GM12878 (cell line): ENCODE results near the gene IL32. TPM values are rescaled to one million over a fixed set of nuclear protein-coding genes. Genes with fewer than 3 reads are reported as not detected.

Experiments
- ATAC-seq: fragments of 200-7000 bp; cut with Tn5 transposase; 3 replicates; pipeline ENCODE4 v1.9.1; 2020; ENCODE audit warnings: mild to moderate bottlenecking, moderate library complexity
- BruUV-seq: library from RNA; stranded (reverse); fragments of 400-500 nt; replicated peaks from 2 replicates; lab custom pipeline; 2021; lab: Mats Ljungman, UMichigan
- CTCF ChIA-PET: fragments of 300-600 bp; sonication (Branson Sonifier 250); formaldehyde crosslinking; extraction: SDS; loops from one replicate; lab custom pipeline; 2021; ENCODE audit warnings: inconsistent platforms; lab: Yijun Ruan, JAX
- POLR2A ChIA-PET: fragments of 350-600 bp; formaldehyde crosslinking; extraction: SDS; loops from one replicate; lab custom pipeline; 2021; ENCODE audit warnings: inconsistent platforms; lab: Charles Lee
- RAD21 ChIA-PET: fragments of 300-600 bp; sonication (Branson Sonifier 250); formaldehyde crosslinking; loops from one replicate; lab custom pipeline; 2023; ENCODE audit warnings: antibody characterized with exemption; ENCODE audit not compliant: unreplicated experiment; lab: Charles Lee
- SMC1A ChIA-PET: fragments of 300-600 bp; sonication (Branson Sonifier 250); formaldehyde crosslinking; loops from one replicate; lab custom pipeline; 2023; ENCODE audit not compliant: unreplicated experiment, uncharacterized antibody; lab: Charles Lee
- DNase-seq: peaks from one replicate; pipeline ENCODE4 v3.0.0-alpha.2; 2011; ENCODE audit warnings: low read depth, low spot score
- FAIRE-seq: peaks from 3 replicates; lab custom pipeline; 2011; peaks lifted over from hg19 to GRCh38; lab: Jason Lieb, UNC
- H2AFZ ChIP-seq: 2 replicates; pipeline ENCODE4 v1.6.0; 2011; ENCODE audit warnings: low read depth, low read length, control low read depth; ENCODE audit not compliant: control insufficient read depth
- H3K27ac ChIP-seq: 2 replicates; pipeline ENCODE4 v1.5.1; 2011; ENCODE audit warnings: control low read depth; ENCODE audit not compliant: control insufficient read depth, insufficient read depth
- H3K27me3 ChIP-seq, 2 experiments: replicated peaks in 1 of 2; 2 replicates each; pipeline versions ENCODE4 v1.6.0 to v1.6.1; 2011; ENCODE audit warnings: low read length in 1 of 2; ENCODE audit not compliant: control insufficient read depth in 2 of 2, insufficient read depth in 2 of 2
- H3K36me3 ChIP-seq, 2 experiments: 2 replicates each; pipeline ENCODE4 v1.5.1; 2011; ENCODE audit warnings: low read length in 1 of 2; ENCODE audit not compliant: control insufficient read depth in 2 of 2, insufficient read depth in 2 of 2
- H3K4me1 ChIP-seq: 2 replicates; pipeline ENCODE4 v1.6.1; 2011; ENCODE audit warnings: mild to moderate bottlenecking, low read length, moderate library complexity, mixed read lengths; ENCODE audit not compliant: control insufficient read depth, insufficient read depth
- H3K4me2 ChIP-seq: 2 replicates; pipeline ENCODE4 v1.6.0; 2011; ENCODE audit warnings: control low read depth; ENCODE audit not compliant: control insufficient read depth, insufficient read depth
- H3K4me3 ChIP-seq: fragments of 200-600 bp; sonication (generic); 2 replicates; pipeline ENCODE4 v1.5.1; 2016
- H3K79me2 ChIP-seq: 2 replicates; pipeline ENCODE4 v1.6.0; 2011; ENCODE audit warnings: low read length; ENCODE audit not compliant: control insufficient read depth, insufficient read depth
- H3K9ac ChIP-seq: 2 replicates; pipeline ENCODE4 v1.8.0; 2011; ENCODE audit warnings: low read length, control low read depth, mixed read lengths; ENCODE audit not compliant: control insufficient read depth, insufficient read depth
- H3K9me3 ChIP-seq: replicated peaks from 3 replicates; pipeline ENCODE4 v1.5.1; 2011; ENCODE audit warnings: mild to moderate bottlenecking, low read length; ENCODE audit not compliant: control insufficient read depth, insufficient read depth
- H4K20me1 ChIP-seq: 2 replicates; pipeline ENCODE4 v1.6.0; 2011; ENCODE audit not compliant: control insufficient read depth, insufficient read depth
- CHD1 ChIP-seq: IDR thresholded peaks from 2 replicates; pipeline ENCODE4 v1.6.1; 2012; ENCODE audit warnings: low read depth, low read length, improper control_type of control experiment
- GATAD2B ChIP-seq: fragments of 450-650 bp; conservative IDR thresholded peaks from 2 replicates; pipeline ENCODE4 v1.6.1; 2017; ENCODE audit warnings: low read depth, mild to moderate bottlenecking, moderate library complexity
- HDGF ChIP-seq: fragments of 450-650 bp; IDR thresholded peaks from 2 replicates; pipeline ENCODE4 v1.6.1; 2016; ENCODE audit warnings: antibody characterized with exemption
- IKZF2 ChIP-seq, 2 experiments: fragments of 450-650 bp; IDR thresholded peaks; 2 replicates each; pipeline ENCODE4 v1.6.1; 2017; ENCODE audit warnings: mild to moderate bottlenecking in 2 of 2, moderate library complexity in 2 of 2
- MEF2A ChIP-seq: IDR thresholded peaks from 2 replicates; pipeline ENCODE4 v1.6.1; 2011; ENCODE audit warnings: low read depth, mild to moderate bottlenecking, low read length, moderate library complexity; ENCODE audit not compliant: insufficient read depth
- MYC ChIP-seq: IDR thresholded peaks from 2 replicates; pipeline ENCODE4 v1.6.1; 2011; ENCODE audit warnings: mild to moderate bottlenecking, low read length, moderate library complexity, inconsistent platforms; ENCODE audit not compliant: insufficient read depth, insufficient replicate concordance, insufficient read length, severe bottlenecking
- NR2C2 ChIP-seq: IDR thresholded peaks from 2 replicates; pipeline ENCODE4 v1.6.1; 2011; ENCODE audit warnings: borderline replicate concordance, low read depth; ENCODE audit not compliant: control insufficient read depth, insufficient read length
- RAD21 ChIP-seq: IDR thresholded peaks from 2 replicates; pipeline ENCODE4 v1.6.1; 2011; ENCODE audit warnings: mild to moderate bottlenecking, low read depth, low read length, moderate library complexity; ENCODE audit not compliant: insufficient read depth
- RAD51 ChIP-seq: fragments of 450-650 bp; IDR thresholded peaks from 2 replicates; pipeline ENCODE4 v1.6.1; 2016; ENCODE audit warnings: moderate library complexity, mild to moderate bottlenecking, inconsistent platforms
- RB1 ChIP-seq: fragments of 450-650 bp; formaldehyde crosslinking; IDR thresholded peaks from 2 replicates; pipeline ENCODE4 v1.6.1; 2017; ENCODE audit warnings: mild to moderate bottlenecking, borderline replicate concordance
- SMARCA5 ChIP-seq: fragments of 450-650 bp; IDR thresholded peaks from 2 replicates; pipeline ENCODE4 v1.6.1; 2017; ENCODE audit warnings: mild to moderate bottlenecking
- SUZ12 ChIP-seq: fragments of 200-600 bp; sonication (generic); IDR thresholded peaks from one replicate; pipeline ENCODE4 v1.6.1; 2018; ENCODE audit warnings: antibody characterized with exemption, mild to moderate bottlenecking; ENCODE audit not compliant: unreplicated experiment
- TBL1XR1 ChIP-seq: IDR thresholded peaks from 2 replicates; pipeline ENCODE4 v1.6.1; 2012; ENCODE audit warnings: low read depth, low read length, improper control_type of control experiment
- ZNF217 ChIP-seq: fragments of 450-650 bp; IDR thresholded peaks from 2 replicates; pipeline ENCODE4 v1.6.1; 2017; ENCODE audit warnings: antibody characterized with exemption, mild to moderate bottlenecking
- ZNF24 ChIP-seq: fragments of 450-650 bp; IDR thresholded peaks from 2 replicates; pipeline ENCODE4 v1.6.1; 2017; ENCODE audit warnings: antibody characterized with exemption, mild to moderate bottlenecking
- ZNF622 ChIP-seq: fragments of 450-650 bp; IDR thresholded peaks from 2 replicates; pipeline ENCODE4 v1.6.1; 2017; ENCODE audit warnings: mild to moderate bottlenecking, inconsistent platforms
- WGBS: methylation state at CpG from one replicate; pipeline ENCODE4 v1.1.6; 2016; ENCODE audit warnings: low lambda C conversion rate; ENCODE audit not compliant: insufficient replicate concordance, insufficient coverage; ENCODE audit errors: missing lambda C conversion rate; 5-methylcytosine and 5-hydroxymethylcytosine counted together
- in situ Hi-C: fragments of 300-500 bp; cut with MboI; formaldehyde crosslinking; loops from 9 replicates; pipeline ENCODE4 v1.14.3; 2018; ENCODE audit warnings: mixed read lengths
- intact Hi-C: fragments of 100-400 bp; cut with micrococcal nuclease; formaldehyde crosslinking; loops from one replicate; pipeline ENCODE4 v1.14.2; 2022; ENCODE audit not compliant: unreplicated experiment
- polyA plus RNA-seq, 11 experiments: library from polyadenylated mRNA; depleted of rRNA in 4 of 11; unstranded in 6 of 11; stranded (reverse) in 5 of 11; fragments of >200 nt; fragmentation: Nextera tagmentation in 4 of 11; fragmentation: Illumina TruSeq in 1 of 11; extraction: Ambion mirVana in 4 of 11; extraction: Trizol in 1 of 11; gene quantifications; 1 replicate in 1 of 11; 2 replicates in 10 of 11; pipeline versions ENCODE4 v1.2.1 to v1.2.3, GENCODE V29; 2011 to 2016; ENCODE audit warnings: inconsistent platforms in 2 of 11, missing spikeins in 2 of 11, low read depth in 1 of 11
- total RNA-seq, 4 experiments: library from RNA; depleted of rRNA in 3 of 4; stranded (reverse); fragments of >200 nt in 3 of 4; fragmentation: Illumina TruSeq in 1 of 4; extraction: Trizol in 1 of 4; gene quantifications; 2 replicates each; pipeline versions ENCODE4 v1.2.1 to v1.2.3, GENCODE V29; 2013 to 2021
- TF ChIP-seq, protein P1 (sequence below), 3 experiments: IDR thresholded peaks in 2 of 3; conservative IDR thresholded peaks in 1 of 3; 2 replicates each; pipeline ENCODE4 v1.5.1; 2011; ENCODE audit warnings: low read depth in 3 of 3, low read length in 3 of 3, mild to moderate bottlenecking in 3 of 3, control low read depth in 2 of 3, moderate library complexity in 2 of 3, inconsistent platforms in 1 of 3, mixed read lengths in 1 of 3; ENCODE audit not compliant: control insufficient read depth in 2 of 3, insufficient read depth in 1 of 3; ENCODE audit errors: extremely low read depth in 1 of 3
- TF ChIP-seq, protein P2 (sequence below): fragments of 450-650 bp; IDR thresholded peaks from 2 replicates; pipeline ENCODE4 v1.6.1; 2017; ENCODE audit warnings: mild to moderate bottlenecking
- TF ChIP-seq, protein P3 (sequence below): fragments of 450-650 bp; formaldehyde crosslinking; IDR thresholded peaks from 2 replicates; pipeline ENCODE4 v1.4.0; 2022; ENCODE audit warnings: mild to moderate bottlenecking, moderate library complexity

IL32 gene
- total and polyA plus RNA-seq, 10 of the 15 experiments (the other 5 are each of a cell fraction or from before 2014, with no cell fraction given), result 27.0 to 122 (median 55.8) TPM

DNA sequence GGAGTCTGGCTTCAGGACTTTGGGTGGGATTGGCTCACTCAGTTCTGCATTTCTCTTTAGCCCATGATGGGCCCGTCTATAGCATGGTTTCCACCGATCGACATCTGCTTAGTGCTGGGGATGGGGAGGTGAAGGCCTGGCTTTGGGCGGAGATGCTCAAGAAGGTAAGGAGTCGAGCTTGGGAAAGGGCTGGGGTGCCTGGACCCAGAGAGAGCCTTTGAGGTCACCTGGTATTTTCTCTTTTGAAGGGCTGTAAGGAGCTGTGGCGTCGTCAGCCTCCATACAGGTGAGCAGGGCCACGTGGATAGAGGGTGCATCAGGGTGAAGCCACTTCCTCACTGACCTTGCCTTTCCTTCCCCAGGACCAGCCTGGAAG lies 39.4 kb upstream of the IL32 start:
- WGBS, result 76% methylated on average over 8 of the region's 8 CpGs
- BruUV-seq, result no TSS peak
- TF ChIP-seq ZNF217 (no peak), MEF2A (no peak), NR2C2 (no peak), RAD21 (no peak), ZNF24 (no peak), HDGF (no peak), GATAD2B (no peak), SUZ12 (no peak), RAD51 (no peak), MYC (no peak), CHD1 (no peak), ZNF622 (no peak), RB1 (no peak), IKZF2 (IDR thresholded peaks at IDR 0.05) (no peak), TBL1XR1 (no peak), SMARCA5 (no peak)
- TF ChIP-seq, protein P1, sequence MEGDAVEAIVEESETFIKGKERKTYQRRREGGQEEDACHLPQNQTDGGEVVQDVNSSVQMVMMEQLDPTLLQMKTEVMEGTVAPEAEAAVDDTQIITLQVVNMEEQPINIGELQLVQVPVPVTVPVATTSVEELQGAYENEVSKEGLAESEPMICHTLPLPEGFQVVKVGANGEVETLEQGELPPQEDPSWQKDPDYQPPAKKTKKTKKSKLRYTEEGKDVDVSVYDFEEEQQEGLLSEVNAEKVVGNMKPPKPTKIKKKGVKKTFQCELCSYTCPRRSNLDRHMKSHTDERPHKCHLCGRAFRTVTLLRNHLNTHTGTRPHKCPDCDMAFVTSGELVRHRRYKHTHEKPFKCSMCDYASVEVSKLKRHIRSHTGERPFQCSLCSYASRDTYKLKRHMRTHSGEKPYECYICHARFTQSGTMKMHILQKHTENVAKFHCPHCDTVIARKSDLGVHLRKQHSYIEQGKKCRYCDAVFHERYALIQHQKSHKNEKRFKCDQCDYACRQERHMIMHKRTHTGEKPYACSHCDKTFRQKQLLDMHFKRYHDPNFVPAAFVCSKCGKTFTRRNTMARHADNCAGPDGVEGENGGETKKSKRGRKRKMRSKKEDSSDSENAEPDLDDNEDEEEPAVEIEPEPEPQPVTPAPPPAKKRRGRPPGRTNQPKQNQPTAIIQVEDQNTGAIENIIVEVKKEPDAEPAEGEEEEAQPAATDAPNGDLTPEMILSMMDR (IDR thresholded peaks at IDR 0.05 in 2 of 3, conservative IDR thresholded peaks at IDR 0.05 in 1 of 3; ENCODE audit: control insufficient read depth in 2 of 3, extremely low read depth in 1 of 3, insufficient read depth in 1 of 3, low read depth in 3 of 3, low read length in 3 of 3), result no peak
- TF ChIP-seq, protein P2, sequence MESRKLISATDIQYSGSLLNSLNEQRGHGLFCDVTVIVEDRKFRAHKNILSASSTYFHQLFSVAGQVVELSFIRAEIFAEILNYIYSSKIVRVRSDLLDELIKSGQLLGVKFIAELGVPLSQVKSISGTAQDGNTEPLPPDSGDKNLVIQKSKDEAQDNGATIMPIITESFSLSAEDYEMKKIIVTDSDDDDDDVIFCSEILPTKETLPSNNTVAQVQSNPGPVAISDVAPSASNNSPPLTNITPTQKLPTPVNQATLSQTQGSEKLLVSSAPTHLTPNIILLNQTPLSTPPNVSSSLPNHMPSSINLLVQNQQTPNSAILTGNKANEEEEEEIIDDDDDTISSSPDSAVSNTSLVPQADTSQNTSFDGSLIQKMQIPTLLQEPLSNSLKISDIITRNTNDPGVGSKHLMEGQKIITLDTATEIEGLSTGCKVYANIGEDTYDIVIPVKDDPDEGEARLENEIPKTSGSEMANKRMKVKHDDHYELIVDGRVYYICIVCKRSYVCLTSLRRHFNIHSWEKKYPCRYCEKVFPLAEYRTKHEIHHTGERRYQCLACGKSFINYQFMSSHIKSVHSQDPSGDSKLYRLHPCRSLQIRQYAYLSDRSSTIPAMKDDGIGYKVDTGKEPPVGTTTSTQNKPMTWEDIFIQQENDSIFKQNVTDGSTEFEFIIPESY, result no peak
- TF ChIP-seq, protein P3, sequence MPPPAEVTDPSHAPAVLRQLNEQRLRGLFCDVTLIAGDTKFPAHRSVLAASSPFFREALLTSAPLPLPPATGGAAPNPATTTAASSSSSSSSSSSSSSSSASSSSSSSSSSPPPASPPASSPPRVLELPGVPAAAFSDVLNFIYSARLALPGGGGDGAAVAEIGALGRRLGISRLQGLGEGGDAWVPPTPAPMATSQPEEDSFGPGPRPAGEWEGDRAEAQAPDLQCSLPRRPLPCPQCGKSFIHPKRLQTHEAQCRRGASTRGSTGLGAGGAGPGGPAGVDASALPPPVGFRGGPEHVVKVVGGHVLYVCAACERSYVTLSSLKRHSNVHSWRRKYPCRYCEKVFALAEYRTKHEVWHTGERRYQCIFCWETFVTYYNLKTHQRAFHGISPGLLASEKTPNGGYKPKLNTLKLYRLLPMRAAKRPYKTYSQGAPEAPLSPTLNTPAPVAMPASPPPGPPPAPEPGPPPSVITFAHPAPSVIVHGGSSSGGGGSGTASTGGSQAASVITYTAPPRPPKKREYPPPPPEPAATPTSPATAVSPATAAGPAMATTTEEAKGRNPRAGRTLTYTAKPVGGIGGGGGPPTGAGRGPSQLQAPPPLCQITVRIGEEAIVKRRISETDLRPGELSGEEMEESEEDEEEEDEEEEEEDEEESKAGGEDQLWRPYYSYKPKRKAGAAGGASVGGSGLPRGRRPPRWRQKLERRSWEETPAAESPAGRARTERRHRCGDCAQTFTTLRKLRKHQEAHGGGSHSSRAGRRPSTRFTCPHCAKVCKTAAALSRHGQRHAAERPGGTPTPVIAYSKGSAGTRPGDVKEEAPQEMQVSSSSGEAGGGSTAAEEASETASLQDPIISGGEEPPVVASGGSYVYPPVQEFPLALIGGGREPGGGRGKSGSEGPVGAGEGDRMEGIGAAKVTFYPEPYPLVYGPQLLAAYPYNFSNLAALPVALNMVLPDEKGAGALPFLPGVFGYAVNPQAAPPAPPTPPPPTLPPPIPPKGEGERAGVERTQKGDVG (CRISPR knock-in tag), result no peak

More for the DNA sequence above, 39.4 kb upstream of the IL32 start:
- CTCF ChIA-PET, result interaction anchor here (1.1 to 18.2 kb wide), 2 partner anchors 21 to 104 kb away, joined by 3 to 421 read pairs; no protein-coding TSS in a partner anchor
- SMC1A ChIA-PET, result interaction anchor here (10.1 kb wide), 1 partner anchor 21 kb away, joined by 91 read pairs; no protein-coding TSS in a partner anchor
- Histone ChIP-seq H3K27ac (no peak overlapping the region), H3K4me1 (peaks cover 20% of the 10 kb centered on the region), H3K9me3 (no peaks in the 10 kb centered on the region), H4K20me1 (0 out of 2 replicates have a peak, but pooled peaks cover 3% of the 10 kb centered on the region), H2AFZ (no peak overlapping the region), H3K4me2 (no peak overlapping the region), H3K79me2 (no peaks in the 10 kb centered on the region), H3K36me3 (peaks cover 4 to 7% of the 10 kb centered on the region in 2 experiments; a peak in 3 of 4 replicates), H3K9ac (no peak overlapping the region), H3K27me3 (peaks cover 7 to 8% of the 10 kb centered on the region in 2 experiments), H3K4me3 (no peak overlapping the region)
- POLR2A ChIA-PET, result interaction anchor here (1.2 kb wide), 1 partner anchor 72 kb away, joined by 3 read pairs; no protein-coding TSS in a partner anchor
- intact Hi-C loops, result no loop called here
- ATAC-seq (no peak), FAIRE-seq (no peak), DNase-seq (no peak)
- in situ Hi-C loops, result no loop called here
- RAD21 ChIA-PET, result interaction anchor here (6.5 kb wide), 1 partner anchor 22 kb away, joined by 94 read pairs; no protein-coding TSS in a partner anchor
